Liver (tissue), 9 donors: Measurements from ENCODE around the gene PEX6. TPM values are rescaled to one million over a fixed set of nuclear protein-coding genes. Genes with fewer than 3 reads are reported as not detected.

Experiments used
- DNase-seq: peaks from one replicate; pipeline ENCODE4 v3.0.0-alpha.2; 2017; ENCODE audit warnings: low spot score
- H3K27ac ChIP-seq, 2 donors: one replicate each; pipeline ENCODE4 v1.7.0; 2013; ENCODE audit warnings: inconsistent platforms in 2 of 2, low read length in 2 of 2, control low read depth in 1 of 2, low read depth in 1 of 2, mild to moderate bottlenecking in 1 of 2
- H3K27me3 ChIP-seq, 4 donors: one replicate each; pipeline versions ENCODE4 v1.6.1 to v1.7.0; 2013; ENCODE audit warnings: low read length in 3 of 4, inconsistent platforms in 1 of 4, mild to moderate bottlenecking in 1 of 4, moderate library complexity in 1 of 4; ENCODE audit not compliant: control insufficient read depth in 4 of 4, insufficient read depth in 4 of 4
- H3K36me3 ChIP-seq, 4 donors: one replicate each; pipeline versions ENCODE4 v1.6.1 to v1.7.0; 2013; ENCODE audit warnings: low read length in 3 of 4, mild to moderate bottlenecking in 3 of 4, low read depth in 1 of 4, moderate library complexity in 1 of 4; ENCODE audit not compliant: control insufficient read depth in 4 of 4, insufficient read depth in 3 of 4
- H3K4me1 ChIP-seq, 4 donors: one replicate each; pipeline versions ENCODE4 v1.6.1 to v1.7.0; 2013; ENCODE audit warnings: low read length in 3 of 4, mild to moderate bottlenecking in 3 of 4, moderate library complexity in 1 of 4; ENCODE audit not compliant: control insufficient read depth in 4 of 4, insufficient read depth in 4 of 4
- H3K4me3 ChIP-seq, 3 donors: one replicate each; pipeline versions ENCODE4 v1.6.1 to v1.7.0; 2013; ENCODE audit warnings: low read length in 3 of 3, control low read depth in 1 of 3, low read depth in 1 of 3, mild to moderate bottlenecking in 1 of 3
- H3K9ac ChIP-seq, 2 donors: one replicate each; pipeline ENCODE4 v1.7.0; 2013; ENCODE audit warnings: low read length in 2 of 2, mild to moderate bottlenecking in 2 of 2, moderate library complexity in 2 of 2, control low read depth in 1 of 2, low read depth in 1 of 2
- H3K9me3 ChIP-seq, 4 donors: one replicate each; pipeline versions ENCODE4 v1.6.1 to v1.7.0; 2013; ENCODE audit warnings: low read length in 3 of 4; ENCODE audit not compliant: control insufficient read depth in 4 of 4
- ATF3 ChIP-seq: IDR thresholded peaks from 2 replicates; pipeline ENCODE4 v1.6.1; 2016; ENCODE audit warnings: antibody characterized with exemption
- CTCF ChIP-seq: fragments of 150-350 bp; IDR thresholded peaks from 2 replicates; pipeline ENCODE4 v1.5.1; 2017; ENCODE audit warnings: improper control_type of control experiment, low read depth, low read length; ENCODE audit not compliant: missing input control
- EGR1 ChIP-seq, 2 donors: IDR thresholded peaks; 2 replicates each; pipeline ENCODE4 v1.6.1; 2016 to 2018; ENCODE audit warnings: antibody characterized with exemption in 2 of 2, low read depth in 2 of 2
- FOXA1 ChIP-seq: IDR thresholded peaks from 2 replicates; pipeline ENCODE4 v1.6.1; 2016; ENCODE audit warnings: antibody characterized with exemption
- FOXA2 ChIP-seq: IDR thresholded peaks from 2 replicates; pipeline ENCODE4 v1.6.1; 2016; ENCODE audit warnings: antibody characterized with exemption
- GABPA ChIP-seq, 2 donors: IDR thresholded peaks in 1 of 2; conservative IDR thresholded peaks in 1 of 2; 2 replicates each; pipeline ENCODE4 v1.6.1; 2016; ENCODE audit warnings: antibody characterized with exemption in 2 of 2, mild to moderate bottlenecking in 1 of 2, moderate library complexity in 1 of 2
- HNF4A ChIP-seq, 2 donors: conservative IDR thresholded peaks; 2 replicates each; pipeline ENCODE4 v1.6.1; 2016; ENCODE audit warnings: antibody characterized with exemption in 2 of 2, mild to moderate bottlenecking in 2 of 2
- JUND ChIP-seq, 2 donors: IDR thresholded peaks; 2 replicates each; pipeline ENCODE4 v1.6.1; 2016; ENCODE audit warnings: antibody characterized with exemption in 2 of 2
- MAX ChIP-seq: IDR thresholded peaks from 2 replicates; pipeline ENCODE4 v1.6.1; 2016; ENCODE audit warnings: antibody characterized with exemption
- NR2F2 ChIP-seq: IDR thresholded peaks from 2 replicates; pipeline ENCODE4 v1.6.1; 2016; ENCODE audit warnings: antibody characterized with exemption
- RAD21 ChIP-seq, 2 donors: IDR thresholded peaks; 2 replicates each; pipeline ENCODE4 v1.6.1; 2016; ENCODE audit warnings: antibody characterized with exemption in 2 of 2, mild to moderate bottlenecking in 2 of 2
- REST ChIP-seq: IDR thresholded peaks from 2 replicates; pipeline ENCODE4 v1.6.1; 2016; ENCODE audit warnings: antibody characterized with exemption, mild to moderate bottlenecking
- RXRA ChIP-seq, 2 donors: IDR thresholded peaks; 2 replicates each; pipeline ENCODE4 v1.6.1; 2017 to 2018; ENCODE audit warnings: antibody characterized with exemption in 2 of 2, mild to moderate bottlenecking in 1 of 2
- SP1 ChIP-seq: IDR thresholded peaks from 2 replicates; pipeline ENCODE4 v1.6.1; 2018; ENCODE audit warnings: antibody characterized with exemption, mild to moderate bottlenecking
- TAF1 ChIP-seq: conservative IDR thresholded peaks from 2 replicates; pipeline ENCODE4 v1.6.1; 2016; ENCODE audit warnings: antibody characterized with exemption, mild to moderate bottlenecking
- YY1 ChIP-seq: IDR thresholded peaks from 2 replicates; pipeline ENCODE4 v1.6.1; 2016; ENCODE audit warnings: antibody characterized with exemption, mild to moderate bottlenecking
- WGBS: extraction: QIAGEN DNeasy Blood & Tissue Kit; methylation state at CpG from one replicate; pipeline ENCODE4 v1.1.7; 2013; 5-methylcytosine and 5-hydroxymethylcytosine counted together
- polyA plus RNA-seq, 2 donors: library from polyadenylated mRNA; stranded (reverse) in 1 of 2; unstranded in 1 of 2; fragments of 200-250 nt in 1 of 2; fragments of >200 nt in 1 of 2; fragmentation: Nextera tagmentation in 1 of 2; extraction: Ambion mirVana in 1 of 2; gene quantifications; one replicate each; pipeline versions ENCODE4 v1.2.1 to v1.2.3, GENCODE V29; 2013 to 2015
- total RNA-seq, 2 donors: library from RNA; depleted of rRNA; stranded (reverse); fragments of >200 nt; gene quantifications; one replicate each; pipeline ENCODE4 v1.2.3, GENCODE V29; 2014
- TF ChIP-seq, protein P1 (sequence below): IDR thresholded peaks from 2 replicates; pipeline ENCODE4 v1.6.1; 2016; ENCODE audit warnings: antibody characterized with exemption
- donor health status: healthy.
- donor health status: healthy.
- donor health status: healthy.
- donor health status: healthy.
- donor health status: healthy.

PEX6 gene
- total and polyA plus RNA-seq, 4 donors, result 5.4 to 20.7 (median 15.2) TPM

DNA sequence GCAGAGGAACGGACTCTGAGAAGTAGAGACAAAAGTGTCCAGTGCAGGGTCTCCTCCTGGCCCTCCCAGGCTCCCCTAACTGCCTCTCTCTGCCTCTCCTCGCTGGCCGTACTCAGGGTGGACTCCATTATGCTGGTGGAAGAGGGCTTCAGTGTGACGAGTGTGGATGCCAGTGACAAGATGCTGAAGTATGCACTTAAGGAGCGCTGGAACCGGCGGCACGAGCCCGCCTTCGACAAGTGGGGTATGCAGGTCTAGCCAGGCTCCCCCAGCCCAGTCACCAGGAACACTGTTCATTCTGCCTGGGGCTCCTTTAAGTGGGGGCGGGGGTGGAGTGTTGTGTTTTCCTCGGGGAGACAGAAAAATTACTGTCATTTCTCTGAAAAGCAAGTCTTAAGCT, 16.9 kb downstream of the PEX6 start:
- 88% methylated on average over 12 of the region's 12 CpGs for WGBS
- Histone ChIP-seq H3K4me1 (peaks cover 3 to 32% (median 26%) of the 10 kb centered on the region in 4 donors), H3K9ac (no peak overlapping the region), H3K36me3 (peaks cover 6 to 37% (median 23%) of the 10 kb centered on the region in 4 donors), H3K27ac (peak overlapping the region in 1 of 2 donors; percentile 10), H3K27me3 (no peaks in the 10 kb centered on the region), H3K9me3 (no peaks in the 10 kb centered on the region), H3K4me3 (no peak overlapping the region)
- TF ChIP-seq, protein P1, sequence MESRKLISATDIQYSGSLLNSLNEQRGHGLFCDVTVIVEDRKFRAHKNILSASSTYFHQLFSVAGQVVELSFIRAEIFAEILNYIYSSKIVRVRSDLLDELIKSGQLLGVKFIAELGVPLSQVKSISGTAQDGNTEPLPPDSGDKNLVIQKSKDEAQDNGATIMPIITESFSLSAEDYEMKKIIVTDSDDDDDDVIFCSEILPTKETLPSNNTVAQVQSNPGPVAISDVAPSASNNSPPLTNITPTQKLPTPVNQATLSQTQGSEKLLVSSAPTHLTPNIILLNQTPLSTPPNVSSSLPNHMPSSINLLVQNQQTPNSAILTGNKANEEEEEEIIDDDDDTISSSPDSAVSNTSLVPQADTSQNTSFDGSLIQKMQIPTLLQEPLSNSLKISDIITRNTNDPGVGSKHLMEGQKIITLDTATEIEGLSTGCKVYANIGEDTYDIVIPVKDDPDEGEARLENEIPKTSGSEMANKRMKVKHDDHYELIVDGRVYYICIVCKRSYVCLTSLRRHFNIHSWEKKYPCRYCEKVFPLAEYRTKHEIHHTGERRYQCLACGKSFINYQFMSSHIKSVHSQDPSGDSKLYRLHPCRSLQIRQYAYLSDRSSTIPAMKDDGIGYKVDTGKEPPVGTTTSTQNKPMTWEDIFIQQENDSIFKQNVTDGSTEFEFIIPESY, result no peak
- TF ChIP-seq CTCF, result no peak
- TF ChIP-seq SP1, result no peak
- TF ChIP-seq ATF3, result no peak
- TF ChIP-seq TAF1, result no peak
- TF ChIP-seq YY1, result no peak
- TF ChIP-seq NR2F2, result no peak
- TF ChIP-seq HNF4A (conservative IDR thresholded peaks at IDR 0.05), result no peak
- TF ChIP-seq FOXA2, result no peak
- no peak for TF ChIP-seq EGR1 (IDR thresholded peaks at IDR 0.05; ENCODE audit: low read depth in 2 of 2)
- no peak for TF ChIP-seq RAD21 (IDR thresholded peaks at IDR 0.05)
- TF ChIP-seq FOXA1, result no peak
- no peak for TF ChIP-seq REST
- TF ChIP-seq RXRA (IDR thresholded peaks at IDR 0.05), result no peak
- TF ChIP-seq JUND (IDR thresholded peaks at IDR 0.05), result no peak
- no peak for TF ChIP-seq MAX
- no peak for DNase-seq

DNA sequence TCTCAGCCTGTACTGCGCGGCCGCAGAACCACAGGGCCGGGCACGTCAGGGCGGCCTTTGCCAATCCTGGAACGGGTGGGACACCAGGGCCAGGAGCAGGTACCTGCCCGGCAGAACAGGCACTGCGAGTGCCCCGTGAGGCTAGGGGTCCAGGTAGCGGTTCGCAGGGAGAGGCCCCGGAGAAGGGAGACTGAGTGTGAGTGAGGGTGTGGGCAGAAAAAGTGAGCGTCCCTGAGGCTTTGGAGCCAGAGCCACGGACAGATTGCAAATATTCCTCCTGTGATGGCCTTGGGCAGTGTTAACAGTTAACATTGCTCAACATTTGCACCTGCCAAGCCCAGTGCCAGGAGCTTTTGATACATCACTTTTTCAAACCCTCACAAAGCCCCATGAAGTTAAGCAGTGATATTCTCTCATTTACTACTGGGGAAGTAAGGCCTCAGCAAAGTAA, 17.9 kb downstream of the PEX6 start:
- Histone ChIP-seq H3K27me3 (no peaks in the 10 kb centered on the region), H3K9me3 (no peaks in the 10 kb centered on the region), H3K4me1 (peaks cover 3 to 32% (median 26%) of the 10 kb centered on the region in 4 donors), H3K9ac (peak overlapping the region in 1 of 2 donors; percentile 8), H3K27ac (peak overlapping the region; percentile 84 to 94), H3K36me3 (peaks cover 6 to 30% (median 19%) of the 10 kb centered on the region in 4 donors), H3K4me3 (peak overlapping the region; percentile 69 to 84 (median 80))
- TF ChIP-seq RXRA (IDR thresholded peaks at IDR 0.05), result peak; percentile 29 to 42
- TF ChIP-seq SP1, result no peak
- no peak for TF ChIP-seq JUND (IDR thresholded peaks at IDR 0.05)
- peak in 1 of 2 donors; percentile 42 for TF ChIP-seq RAD21 (IDR thresholded peaks at IDR 0.05)
- TF ChIP-seq FOXA2, result no peak
- TF ChIP-seq YY1, result peak; percentile 2
- peak in 1 of 2 donors; percentile 41 for TF ChIP-seq HNF4A (conservative IDR thresholded peaks at IDR 0.05)
- TF ChIP-seq ATF3, result no peak
- TF ChIP-seq GABPA (IDR thresholded peaks at IDR 0.05 in 1 of 2, conservative IDR thresholded peaks at IDR 0.05 in 1 of 2), result peak in 1 of 2 donors; percentile 22
- peak; percentile 14 for TF ChIP-seq REST
- DNase-seq, result no peak
- 17% methylated on average over 15 of the region's 15 CpGs for WGBS
